ENCODE results near the gene ZSCAN31. TPM values are rescaled to one million over a fixed set of nuclear protein-coding genes. Genes with fewer than 3 reads are reported as not detected.

The ZSCAN31 gene
- total RNA-seq, 1 donor from 2014 or later: 17.4 TPM

- ATAC-seq: no peak
- intact Hi-C loops (cut with DNase I): no loop called here
- no peak for DNase-seq (ENCODE audit: low spot score)
These were observed 61.1 kb downstream of the ZSCAN31 start for GRCh38 chr6:28274888-28275287.

Other genes starting within 250 kb of the ZSCAN31 start
- gene ZSCAN16, start 211.5 kb downstream of the ZSCAN31 start, total RNA-seq: 4.1 TPM
- gene ZKSCAN8, start 194.3 kb downstream of the ZSCAN31 start, total RNA-seq: 31.9 TPM
- gene ZSCAN9, start 110.9 kb downstream of the ZSCAN31 start, total RNA-seq: 17.3 TPM
- 5.4 TPM for gene ZKSCAN4, start 83.9 kb downstream of the ZSCAN31 start, total RNA-seq
- 2.9 TPM for gene NKAPL, start 76.9 kb downstream of the ZSCAN31 start, total RNA-seq
- gene ZSCAN26, start 69.0 kb downstream of the ZSCAN31 start, total RNA-seq: 19.3 TPM
- gene PGBD1, start 54.6 kb downstream of the ZSCAN31 start, total RNA-seq: 4.9 TPM
- gene ZKSCAN3, start 13.8 kb upstream of the ZSCAN31 start, total RNA-seq: 7.8 TPM
- 7.3 TPM for gene ZSCAN12, start 63.6 kb upstream of the ZSCAN31 start, total RNA-seq
- gene ZSCAN23, start 107.3 kb upstream of the ZSCAN31 start, total RNA-seq: 6.5 TPM
- gene GPX6, start 179.6 kb upstream of the ZSCAN31 start, total RNA-seq: not detected
- not detected for gene GPX5, start 189.7 kb upstream of the ZSCAN31 start, total RNA-seq